ENCODE data around the gene TGM5.
A peak's percentile ranks its signal among the peaks of the same experiment; 100 is the strongest.
"Not testable (repeated sequence)": the region's sequence is repeated elsewhere in the genome, so short reads cannot be mapped to it uniquely, and the experiment has no call there.

Gene TGM5

DNA sequence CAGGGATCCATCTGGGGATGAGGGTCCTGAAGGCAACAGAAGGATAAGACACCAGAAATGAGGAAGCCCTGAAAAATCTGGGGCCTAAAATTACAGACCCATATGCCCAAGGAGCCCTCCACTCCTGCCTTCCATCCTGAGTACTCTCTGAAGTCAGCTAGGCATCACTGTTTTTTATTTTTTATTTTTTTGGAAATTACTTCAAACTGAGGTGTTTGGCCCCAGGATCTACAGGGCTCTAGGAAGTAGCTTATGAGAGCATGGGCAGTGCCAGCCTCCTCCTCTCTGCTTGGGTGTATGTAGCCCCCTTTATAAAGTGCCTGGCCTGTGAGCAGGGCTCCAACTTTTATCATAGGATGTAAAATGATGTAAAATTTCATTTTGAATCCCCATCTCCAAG, 53.8 kb downstream of the TGM5 start:
- no peak for DNase-seq

DNA sequence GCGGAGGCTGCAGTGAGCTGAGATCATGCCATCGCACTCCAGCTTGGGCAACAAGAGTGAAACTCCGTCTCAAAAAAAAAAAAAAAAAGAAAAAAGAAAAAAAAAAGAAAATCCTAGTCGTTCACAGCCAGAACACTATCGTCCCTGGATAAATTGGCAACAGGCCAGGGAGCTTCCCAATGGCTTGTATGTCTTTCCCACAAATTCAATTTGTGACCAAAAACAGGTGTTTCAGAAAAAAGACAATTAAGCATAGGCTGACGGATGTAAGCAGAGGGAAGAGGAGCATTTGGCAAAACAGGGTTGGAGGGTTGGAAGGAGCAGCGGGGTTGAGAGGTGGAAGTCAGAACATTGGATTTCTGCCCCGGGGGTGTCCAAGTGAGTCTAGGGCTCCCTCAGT, 54.4 kb downstream of the TGM5 start:
- DNase-seq = no peak

DNA sequence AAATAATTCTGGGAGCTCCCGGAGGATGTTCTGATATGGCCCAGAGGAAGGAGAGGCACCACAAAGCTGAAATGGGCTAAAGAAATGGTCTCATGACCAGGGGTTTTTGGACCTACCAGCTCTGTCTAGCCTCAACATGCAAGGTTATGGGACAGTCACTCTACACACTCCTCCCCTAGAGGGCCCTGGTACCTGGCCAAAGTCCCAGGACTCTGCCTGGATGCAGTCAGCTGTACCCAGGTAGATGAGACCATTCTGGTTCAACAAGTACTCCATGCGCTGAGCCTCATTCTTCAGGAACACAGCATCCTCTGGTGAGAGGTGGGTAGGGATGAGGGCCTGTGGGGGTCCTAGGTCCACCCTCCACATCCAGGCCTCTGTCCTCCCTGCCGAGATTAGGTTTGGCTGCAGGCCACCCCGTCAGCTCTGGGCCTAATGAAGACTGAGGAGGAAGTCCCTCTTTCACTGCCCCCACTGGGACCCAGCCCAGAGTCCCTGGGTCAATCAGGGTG, 55.4 kb downstream of the TGM5 start:
- no peak for DNase-seq

DNA sequence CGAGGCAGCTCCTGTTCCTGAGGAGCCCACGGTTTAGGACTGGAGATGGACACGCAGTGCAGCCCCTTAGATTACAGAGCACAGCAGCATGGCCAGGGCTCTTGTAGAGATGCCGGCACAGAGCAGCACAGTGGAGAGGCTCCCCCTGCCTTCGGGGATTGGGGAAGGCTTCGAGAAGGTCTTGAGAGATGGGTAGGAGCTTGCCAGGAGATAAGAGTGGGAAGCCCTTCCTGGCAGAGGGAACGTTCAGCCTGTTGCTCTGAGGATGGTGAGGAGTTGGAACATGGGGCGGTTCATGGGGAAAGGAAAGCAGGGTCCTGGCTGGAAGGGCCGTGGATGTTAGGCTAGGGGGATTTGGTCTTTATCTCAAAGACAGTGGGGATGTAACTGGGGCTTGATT, 55.9 kb downstream of the TGM5 start:
- no peak for DNase-seq

DNA sequence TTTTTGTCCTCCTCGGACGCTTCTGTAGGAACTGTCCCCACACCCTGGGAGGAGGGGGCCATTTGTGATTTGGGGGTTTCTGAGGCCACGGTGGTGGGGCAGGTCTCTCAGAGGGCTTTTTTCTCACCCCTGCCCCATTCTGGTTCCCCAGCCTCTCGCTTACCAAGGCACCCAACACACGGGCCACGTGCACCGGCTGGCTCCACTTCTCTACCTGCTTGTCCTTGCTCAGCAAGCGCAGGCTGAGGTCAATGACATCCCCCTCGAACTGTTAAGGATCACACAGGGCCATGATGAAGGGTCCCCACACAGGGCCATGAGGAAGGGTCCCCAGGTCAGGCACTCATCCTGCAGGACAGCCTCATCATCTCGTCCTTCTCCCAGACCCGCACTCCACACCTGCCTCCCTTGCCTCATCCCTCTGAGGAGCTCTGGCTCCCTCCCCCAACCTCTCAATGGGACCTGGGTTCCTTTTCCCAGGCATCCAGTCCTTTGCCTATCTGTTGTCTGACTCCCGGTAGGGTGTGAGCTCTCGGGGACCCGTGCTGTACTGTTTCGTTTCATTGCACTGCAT, 56.5 kb downstream of the TGM5 start:
- no peak for DNase-seq

DNA sequence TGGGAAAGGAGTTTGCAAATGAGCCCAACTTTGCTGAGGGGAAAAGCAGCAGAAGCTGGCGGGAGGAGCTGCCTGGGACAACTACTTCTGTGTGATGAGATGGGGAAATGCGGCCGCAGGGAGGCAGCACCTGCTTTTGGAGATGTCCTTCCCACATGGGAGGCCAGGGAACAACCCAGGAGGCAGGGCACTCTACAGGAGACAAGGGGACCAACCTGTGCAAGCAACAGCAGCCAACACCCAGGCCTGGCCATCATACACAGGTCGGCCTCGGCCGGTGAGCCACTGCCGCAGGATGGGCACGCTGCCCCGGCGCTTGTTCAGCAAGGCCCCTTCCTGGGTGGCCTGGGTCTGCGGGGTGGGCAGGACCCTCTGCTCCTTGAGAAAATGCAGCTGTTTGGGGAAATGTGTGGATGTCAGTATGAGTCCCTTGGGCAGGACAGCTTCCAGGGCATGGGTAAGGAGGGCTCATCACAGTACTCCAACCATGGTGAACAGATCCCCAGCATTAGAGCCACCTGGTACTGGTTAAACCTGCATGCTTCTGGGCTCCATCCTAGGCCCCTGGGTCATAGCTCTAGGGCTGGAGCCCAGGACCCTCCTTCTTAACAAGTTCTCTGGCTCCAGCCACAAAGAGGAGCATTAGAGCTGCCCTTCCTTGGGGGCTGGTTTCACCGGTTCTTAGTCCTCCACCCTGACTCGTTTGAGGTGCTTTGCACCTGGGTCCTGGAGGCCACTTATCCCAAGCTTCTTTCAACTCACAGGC, 57.5 kb downstream of the TGM5 start:
- no peak for DNase-seq

DNA sequence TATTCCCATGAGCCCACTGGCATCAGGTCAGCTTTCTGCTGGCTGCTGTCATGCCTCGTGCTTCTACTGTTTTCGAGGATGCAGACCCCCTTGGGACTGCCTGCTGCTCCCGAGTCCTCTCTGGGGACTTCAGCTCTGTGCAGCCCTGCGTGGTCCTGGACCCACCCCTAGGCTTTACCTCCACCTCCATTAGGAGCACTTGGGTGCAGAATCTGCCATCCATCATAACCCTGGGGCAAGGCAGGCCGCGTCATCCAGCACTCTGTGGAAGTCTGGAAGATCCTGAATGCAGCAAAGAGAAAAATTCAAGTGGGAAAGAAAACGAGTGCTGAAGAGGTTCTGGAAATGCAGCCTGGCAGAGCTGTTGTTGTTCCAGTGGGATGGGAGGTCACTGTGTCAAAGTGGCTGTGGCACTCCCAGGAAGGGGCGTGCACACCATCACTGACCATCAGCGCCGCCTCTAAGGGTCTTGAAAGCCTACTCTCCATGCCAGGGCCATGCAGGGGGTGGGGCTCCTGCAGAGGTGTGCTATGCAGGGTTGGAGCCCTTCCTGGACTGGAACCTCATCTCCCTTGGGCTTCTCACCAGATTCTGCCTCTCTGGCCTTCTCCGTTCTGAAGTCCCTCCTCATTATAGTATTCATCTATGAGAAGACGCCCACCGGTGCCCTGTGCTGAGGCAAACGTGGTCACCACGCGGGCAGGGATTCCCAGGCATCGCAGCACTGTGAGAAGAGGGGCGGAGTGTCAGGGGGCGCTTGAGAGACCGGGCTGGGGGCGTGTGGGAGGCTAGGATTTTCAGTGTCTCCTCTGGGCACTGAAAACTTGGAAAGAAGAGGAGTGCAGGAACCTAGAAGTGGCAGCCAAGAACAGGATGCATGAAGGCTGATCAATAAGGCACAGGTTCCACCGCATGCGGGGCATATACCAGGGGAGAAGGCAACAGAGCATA, 58.4 kb downstream of the TGM5 start:
- no peak for DNase-seq

DNA sequence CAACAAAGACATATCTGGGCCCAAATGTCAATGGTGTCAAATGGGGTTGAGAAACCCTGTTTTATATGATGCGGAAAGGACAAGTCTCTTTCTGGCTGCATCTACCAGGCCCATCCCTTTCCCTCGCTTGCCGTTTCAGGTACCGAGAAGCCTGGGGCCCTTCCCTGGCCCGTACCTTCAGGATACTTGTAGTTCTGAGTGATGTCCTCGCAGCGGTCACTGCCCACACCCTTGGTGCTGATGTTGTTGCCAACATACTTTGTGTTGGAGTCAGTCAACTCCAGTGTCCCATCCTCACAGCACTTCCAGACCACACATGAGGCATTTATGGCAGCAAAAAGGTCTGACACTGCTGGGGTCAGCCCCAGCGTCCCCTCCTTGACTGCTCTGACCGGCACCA, 59.7 kb downstream of the TGM5 start:
- DNase-seq = no peak

DNA sequence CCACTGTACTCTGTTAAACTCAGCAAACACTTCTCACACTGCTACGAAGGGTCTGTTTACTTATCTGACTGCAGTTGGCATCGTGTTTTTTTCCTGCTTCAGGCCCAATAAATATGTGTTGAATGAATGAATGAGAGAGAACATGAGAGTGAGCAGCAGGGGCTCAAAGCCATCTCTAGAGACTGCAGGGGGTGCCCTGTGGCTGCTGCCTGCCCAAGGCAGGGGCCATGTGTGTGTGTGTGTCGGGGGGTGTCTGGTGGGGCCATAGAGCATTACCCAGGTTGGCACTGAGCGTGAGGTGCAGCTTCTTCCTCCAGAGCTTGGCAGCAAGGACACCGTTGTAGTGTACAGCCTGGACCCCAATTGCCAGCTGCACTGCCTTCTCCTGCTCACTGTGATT, 60.7 kb downstream of the TGM5 start:
- no peak for DNase-seq

DNA sequence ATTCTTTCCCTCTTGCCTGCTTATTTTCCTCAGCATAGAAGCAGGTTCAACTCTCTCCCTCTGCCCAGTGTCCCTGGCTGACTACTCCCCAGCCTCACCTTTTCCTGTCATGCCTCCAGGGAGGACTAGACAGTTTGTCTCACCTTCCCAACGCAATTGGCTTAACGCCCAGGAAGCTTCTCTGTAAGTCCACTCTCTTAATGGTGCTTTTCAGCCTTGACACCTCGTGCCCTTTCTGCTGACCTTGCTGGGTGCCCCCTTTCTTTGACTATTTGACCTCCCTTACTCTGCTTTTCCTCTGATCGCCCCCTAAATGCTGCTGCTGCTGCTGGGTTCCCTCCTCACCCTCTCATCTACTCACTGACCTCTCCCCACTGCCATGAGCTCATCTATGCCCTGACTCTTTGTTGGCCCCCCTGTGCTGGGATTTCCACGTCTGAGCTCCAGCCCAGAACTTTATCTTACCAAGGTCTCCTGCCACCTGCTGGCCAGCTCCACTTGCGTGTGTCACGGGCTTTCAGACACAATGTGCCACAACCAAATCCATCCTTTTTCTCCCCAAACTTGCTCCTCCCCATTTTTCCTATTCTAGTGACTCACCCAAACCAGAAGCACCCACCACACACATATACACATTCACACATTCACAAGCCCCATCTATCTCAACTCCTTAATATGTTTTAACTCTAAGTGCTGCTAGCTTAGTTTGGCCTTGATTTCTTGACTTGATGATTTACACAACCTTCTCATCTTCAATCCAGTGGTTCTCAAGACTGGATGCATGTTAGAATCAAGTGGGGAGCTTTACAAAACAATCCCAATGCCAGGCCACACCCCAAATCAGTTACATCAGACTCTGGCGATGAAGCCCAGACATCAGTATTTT, 62.5 kb downstream of the TGM5 start:
- peak; percentile 3 for DNase-seq

DNA sequence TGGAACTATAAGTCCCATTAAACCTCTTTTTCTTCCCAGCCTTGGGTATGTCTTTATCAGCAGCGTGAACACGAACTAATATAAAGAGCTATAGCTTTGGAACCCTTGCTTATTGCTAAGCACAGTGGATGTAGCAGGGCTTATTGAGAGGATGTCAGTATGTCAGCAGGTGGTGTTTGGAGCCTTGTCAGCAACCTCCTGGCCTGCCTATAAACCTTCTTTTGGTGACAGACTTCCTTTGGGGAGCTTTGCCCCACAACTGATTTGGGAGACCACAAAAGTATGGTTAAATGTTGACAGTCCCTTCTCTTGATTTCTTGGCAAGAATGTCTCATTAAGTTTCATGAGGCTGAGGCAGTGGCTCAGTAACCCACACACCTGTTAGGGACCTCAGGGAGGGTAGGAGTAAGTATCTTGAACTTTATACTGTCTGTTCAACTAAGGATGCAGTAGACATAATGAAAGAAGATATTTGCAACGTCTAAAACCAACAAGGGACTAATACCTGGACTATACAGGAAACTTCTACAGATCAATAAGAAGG, 66.7 kb downstream of the TGM5 start:
- no peak for DNase-seq

DNA sequence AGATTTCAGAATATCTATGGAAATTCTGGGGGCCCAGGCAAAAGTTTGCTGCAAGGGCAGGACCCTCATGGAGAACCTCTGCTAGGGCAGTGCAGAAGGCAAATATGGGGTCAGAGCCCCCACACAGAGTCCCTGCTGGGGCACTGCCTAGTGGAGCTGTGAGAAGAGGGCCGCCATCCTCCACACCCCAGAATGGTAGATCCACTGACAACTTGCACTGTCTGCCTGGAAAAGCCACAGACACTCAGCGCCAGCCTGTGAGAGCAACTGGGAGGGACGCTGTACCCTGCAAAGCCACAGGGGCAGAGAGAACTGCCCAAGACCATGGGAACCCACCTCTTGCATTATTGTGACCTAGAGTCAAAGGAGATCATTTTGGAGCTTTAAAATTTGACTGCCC, 67.7 kb downstream of the TGM5 start:
- no peak for DNase-seq

DNA sequence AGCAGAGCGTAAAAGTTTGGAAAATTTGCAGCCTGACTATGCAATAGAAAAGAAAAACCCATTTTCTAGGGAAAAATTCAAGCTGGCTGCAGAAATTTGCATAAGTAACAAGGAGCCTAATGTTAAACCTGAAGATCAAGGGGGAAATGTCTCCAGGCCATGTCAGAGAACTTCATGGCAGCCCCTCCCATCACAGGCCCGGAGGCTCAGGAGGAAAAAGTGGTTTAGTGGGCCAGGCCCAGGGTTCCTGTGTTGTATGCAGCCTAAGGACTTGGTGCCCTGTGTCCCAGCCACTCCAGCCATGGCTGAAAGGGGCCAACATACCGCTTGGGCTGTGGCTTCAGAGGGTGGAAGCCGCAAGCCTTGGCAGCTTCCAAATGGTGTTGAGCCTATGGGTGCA, 68.2 kb downstream of the TGM5 start:
- DNase-seq = not testable (repeated sequence)

DNA sequence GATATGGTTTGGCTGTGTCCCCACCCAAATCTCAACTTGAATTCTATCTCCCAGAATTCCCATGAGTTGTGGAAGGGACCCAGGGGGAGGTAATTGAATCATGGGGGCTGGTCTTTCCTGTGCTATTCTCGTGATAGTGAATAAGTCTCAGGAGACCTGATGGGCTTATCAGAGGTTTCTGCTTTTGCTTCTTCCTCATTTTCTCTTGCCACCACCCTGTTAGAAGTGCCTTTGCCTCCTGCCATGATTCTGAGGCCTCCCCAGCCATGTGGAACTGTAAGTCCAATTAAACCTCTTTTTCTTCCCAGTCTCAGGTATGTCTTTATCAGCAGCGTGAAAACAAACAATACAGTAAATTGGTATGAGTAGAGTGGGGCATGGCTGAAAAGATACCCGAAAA, 69.0 kb downstream of the TGM5 start:
- not testable (repeated sequence) for DNase-seq

DNA sequence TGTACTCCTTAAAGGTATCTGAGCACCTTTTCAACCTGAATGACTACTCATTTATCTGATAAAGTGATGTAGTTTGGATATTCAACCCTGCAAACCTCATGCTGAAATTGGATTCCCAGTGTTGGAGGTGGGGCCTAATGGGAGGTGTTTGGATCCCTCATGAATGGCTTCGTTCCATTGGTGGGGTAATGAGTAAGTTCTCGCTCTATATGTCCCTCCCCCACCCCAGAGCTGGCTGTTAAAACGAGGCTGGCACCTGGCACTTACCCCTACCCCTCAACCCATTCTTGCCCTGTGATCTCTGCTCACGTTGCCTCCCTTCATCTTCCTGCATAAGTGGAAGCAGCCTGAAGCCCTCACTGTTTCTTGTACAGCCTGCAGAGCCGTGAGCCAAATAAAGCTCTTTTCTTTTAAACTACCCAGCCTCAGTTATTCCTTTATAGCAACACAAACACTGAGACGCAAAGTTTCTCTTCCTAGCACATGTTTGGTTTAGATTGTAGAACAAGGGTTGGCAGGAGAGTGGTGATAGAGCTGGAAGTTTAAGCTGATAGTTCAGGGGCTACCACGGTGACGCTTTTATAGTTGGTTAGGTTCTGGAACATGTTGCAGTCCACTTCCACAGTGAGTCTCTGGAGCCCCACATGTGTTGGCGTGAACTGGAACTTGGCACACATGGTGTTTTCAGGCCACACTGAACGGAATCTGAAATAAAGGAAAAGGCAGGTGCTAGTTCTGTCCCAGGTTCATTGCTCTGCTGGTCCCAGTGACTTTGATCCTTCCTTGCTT, 69.8 kb downstream of the TGM5 start:
- no peak for DNase-seq

DNA sequence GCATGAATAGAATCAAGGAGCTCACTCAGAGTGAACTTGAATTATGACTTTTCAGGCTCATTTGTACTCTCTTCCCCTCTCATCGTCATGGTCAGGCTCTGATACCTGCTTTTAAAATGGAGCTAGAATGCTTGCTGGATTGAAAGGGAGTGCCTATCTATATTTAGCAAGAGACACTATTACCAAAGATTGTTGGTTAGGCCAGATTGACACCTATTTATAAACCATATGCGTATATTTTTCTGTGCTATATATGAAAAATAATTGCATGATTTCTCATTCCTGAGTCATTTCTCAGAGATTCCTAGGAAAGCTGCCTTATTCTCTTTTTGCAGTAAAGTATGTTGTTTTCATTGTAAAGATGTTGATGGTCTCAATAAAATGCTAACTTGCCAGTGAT, 71.9 kb downstream of the TGM5 start:
- no peak for DNase-seq

DNA sequence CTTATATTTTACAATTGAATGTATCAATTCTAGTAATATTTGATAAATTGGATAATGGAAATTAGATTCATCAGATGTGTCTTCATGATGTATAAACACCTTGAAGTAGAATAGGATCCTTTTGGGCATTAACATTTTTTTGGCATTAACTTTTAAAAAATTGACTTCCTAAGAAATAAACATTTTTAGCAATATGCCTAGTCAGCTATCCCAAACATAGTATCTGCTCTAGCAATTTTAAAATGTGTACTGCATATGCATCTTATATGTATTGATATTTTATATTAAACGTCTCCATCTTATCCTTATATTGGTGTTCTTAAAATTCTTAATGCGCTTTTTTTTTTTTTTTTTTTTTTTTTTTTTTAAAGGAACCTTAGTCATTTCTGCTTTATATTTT, 73.0 kb downstream of the TGM5 start:
- no peak for DNase-seq

DNA sequence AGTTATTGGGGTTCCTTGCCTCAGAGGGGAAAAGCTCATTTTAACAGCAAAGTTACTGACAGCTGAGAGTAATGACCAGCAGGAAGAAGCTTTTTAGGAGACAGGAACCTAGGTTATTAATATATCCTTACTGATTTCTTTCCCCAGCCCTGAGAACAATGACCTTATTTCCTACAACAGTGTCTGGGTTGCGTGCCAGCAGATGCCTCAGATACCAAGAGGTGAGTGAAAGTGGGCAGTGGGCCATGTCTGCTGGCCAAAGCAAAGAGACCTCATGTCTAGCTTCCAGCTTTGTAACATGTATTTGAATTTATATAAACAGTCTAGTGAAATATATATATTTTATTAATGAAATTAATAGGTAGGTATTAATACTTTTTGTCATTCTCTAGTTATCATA, 76.5 kb downstream of the TGM5 start:
- DNase-seq = no peak

DNA sequence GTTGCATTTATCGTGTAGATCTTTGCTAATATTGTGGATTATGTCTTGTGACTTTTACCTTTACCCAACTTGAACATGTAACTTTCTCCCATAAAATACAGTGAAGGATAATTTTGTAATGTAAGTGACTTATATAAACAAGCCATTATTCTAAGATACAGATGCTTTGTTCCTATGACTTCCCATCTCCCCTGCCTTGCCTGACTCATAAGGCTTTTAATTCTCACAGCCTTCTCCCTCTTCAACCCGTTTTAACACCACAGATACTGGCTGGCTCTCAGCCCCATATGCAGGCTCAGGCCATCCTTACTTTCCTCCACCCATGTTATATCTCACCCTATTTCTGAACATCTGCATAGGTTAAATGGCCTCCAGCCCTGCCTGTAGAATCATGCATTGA, 77.4 kb downstream of the TGM5 start:
- DNase-seq = no peak

DNA sequence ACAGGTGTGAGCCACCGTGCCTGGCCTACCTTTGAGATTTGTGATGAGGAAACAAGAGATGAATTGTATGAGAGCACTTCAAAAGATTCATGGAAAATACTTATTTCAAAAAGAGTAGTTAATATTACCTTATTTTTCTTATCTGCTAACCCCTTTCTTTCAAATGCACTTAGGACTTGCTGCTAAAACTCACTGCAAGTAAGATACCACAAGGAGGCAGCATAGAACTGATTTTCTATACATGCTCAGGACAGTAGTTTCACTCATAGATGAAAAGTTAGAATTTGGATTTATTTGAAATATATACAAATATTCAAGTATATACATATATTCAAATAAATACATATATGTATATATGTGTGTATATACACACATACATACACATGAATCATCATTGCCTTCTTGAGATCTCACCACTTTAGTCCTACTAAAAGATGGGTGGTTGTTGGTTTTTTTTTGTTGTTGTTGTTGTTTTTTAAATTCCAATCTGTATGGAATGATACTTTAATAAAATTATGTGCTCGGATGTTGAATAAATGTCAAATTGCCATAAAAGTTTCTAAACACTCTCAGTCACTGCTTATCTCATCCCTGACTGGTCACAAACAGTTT, 79.1 kb downstream of the TGM5 start:
- peak; percentile 17 for DNase-seq

DNA sequence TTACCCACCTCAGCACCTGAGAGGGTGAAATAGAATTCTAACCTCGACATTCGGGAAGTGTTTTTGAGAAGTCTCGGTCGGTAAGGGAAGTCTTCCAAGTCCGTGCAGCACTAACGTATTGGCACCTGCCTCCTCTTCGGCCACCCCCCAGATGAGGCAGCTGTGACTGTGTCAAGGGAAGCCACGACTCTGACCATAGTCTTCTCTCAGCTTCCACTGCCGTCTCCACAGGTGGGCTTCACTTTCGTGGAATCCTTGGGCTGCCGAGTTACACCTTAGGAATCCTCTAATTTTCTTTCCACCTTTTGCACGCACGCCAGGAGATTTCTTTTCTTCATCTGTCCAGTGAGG, 80.8 kb downstream of the TGM5 start:
- no peak for DNase-seq
